GM12875 (cell line): Measurements from ENCODE around the gene LARGE1.

ENCODE experiments used
- H3K4me3 ChIP-seq: one replicate; pipeline ENCODE4 v1.5.1; 2011; ENCODE audit warnings: low read depth, low read length, control low read depth
- TF ChIP-seq, protein P1 (sequence below): IDR thresholded peaks from 2 replicates; pipeline ENCODE4 v1.5.1; 2011; ENCODE audit warnings: low read depth, mild to moderate bottlenecking, control low read depth, inconsistent platforms, low read length, moderate library complexity, borderline replicate concordance; ENCODE audit not compliant: insufficient read depth

LARGE1 gene

DNA sequence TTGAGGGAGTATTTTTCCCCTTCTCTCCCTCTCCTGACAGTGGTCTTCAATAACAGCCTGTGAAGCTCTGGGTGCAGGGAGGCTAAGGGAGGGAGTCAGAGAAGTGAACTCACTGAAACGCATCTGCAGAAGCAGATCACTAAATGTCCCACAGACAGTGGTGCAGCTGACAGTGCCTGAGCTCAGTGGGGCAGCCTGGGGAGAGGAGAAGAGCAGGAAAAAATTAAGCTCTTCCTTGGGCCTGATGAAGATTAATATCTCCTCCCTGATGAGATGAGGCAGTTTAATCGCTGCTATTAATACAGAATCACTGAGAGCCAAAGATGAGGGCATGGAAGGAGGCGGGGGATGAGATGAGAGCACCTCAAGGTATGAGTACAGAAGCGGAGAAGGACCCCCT lies 180.8 kb downstream of the LARGE1 start:
- no peak overlapping the region for H3K4me3 ChIP-seq
- TF ChIP-seq, protein P1, sequence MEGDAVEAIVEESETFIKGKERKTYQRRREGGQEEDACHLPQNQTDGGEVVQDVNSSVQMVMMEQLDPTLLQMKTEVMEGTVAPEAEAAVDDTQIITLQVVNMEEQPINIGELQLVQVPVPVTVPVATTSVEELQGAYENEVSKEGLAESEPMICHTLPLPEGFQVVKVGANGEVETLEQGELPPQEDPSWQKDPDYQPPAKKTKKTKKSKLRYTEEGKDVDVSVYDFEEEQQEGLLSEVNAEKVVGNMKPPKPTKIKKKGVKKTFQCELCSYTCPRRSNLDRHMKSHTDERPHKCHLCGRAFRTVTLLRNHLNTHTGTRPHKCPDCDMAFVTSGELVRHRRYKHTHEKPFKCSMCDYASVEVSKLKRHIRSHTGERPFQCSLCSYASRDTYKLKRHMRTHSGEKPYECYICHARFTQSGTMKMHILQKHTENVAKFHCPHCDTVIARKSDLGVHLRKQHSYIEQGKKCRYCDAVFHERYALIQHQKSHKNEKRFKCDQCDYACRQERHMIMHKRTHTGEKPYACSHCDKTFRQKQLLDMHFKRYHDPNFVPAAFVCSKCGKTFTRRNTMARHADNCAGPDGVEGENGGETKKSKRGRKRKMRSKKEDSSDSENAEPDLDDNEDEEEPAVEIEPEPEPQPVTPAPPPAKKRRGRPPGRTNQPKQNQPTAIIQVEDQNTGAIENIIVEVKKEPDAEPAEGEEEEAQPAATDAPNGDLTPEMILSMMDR = no peak

DNA sequence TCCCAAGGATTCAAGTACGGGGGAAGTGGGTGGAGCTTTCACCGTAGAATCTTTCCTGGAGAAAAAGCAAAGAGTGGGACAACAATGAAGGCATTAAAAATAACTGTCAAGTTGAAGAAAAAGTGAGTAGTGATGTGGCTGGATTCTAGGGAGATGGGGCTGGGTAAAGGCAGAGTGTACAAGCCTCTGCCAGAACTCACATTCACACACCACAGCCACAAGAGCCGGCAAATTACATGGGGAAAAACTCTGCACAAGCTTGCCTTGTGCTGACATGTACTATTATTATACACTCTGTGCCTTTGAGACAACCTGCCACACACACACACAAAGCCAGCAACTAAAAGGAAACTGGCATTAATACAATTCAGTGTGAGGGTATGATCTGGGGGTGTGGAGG lies 182.6 kb downstream of the LARGE1 start:
- TF ChIP-seq, protein P1 = no peak
- no peak overlapping the region for H3K4me3 ChIP-seq

DNA sequence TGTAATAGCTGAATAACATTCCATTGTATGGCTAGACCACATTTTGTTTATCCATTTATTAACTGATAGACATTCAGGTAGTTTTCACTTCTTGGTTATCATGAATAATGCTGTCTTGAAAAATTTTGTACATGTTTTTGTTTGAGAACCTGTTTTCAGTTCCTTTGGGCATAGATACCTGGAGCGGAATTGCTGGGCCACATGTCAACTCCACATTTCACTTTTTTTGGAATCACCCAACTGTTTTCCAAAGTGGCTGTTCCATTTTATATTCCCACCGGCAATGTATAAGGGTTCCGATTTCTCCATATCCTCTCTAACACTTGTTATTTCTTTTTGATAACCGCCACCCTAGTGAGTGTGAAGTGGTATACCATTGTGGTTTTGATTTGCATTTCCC lies 184.3 kb downstream of the LARGE1 start:
- no peak overlapping the region for H3K4me3 ChIP-seq
- TF ChIP-seq, protein P1 = no peak

DNA sequence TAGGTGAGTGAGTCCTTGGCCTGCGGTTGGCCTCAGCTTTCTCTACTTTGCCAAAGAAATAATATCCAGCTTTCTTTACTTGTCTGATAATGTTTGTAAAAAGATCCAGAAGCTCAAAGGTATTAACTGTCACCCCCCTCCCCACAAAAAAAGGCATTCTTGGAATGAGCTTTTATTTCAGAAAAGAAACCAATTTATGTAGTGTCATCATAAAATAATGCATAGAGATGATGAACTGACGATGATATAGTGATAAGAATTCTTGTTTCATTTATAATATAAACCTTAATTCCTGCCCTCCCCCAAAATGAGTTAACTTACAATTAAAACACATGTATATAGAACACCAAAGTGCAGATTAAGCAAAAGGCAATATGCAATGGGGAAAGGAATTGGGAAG lies 191.4 kb downstream of the LARGE1 start:
- TF ChIP-seq, protein P1 = no peak
- H3K4me3 ChIP-seq = no peak overlapping the region

DNA sequence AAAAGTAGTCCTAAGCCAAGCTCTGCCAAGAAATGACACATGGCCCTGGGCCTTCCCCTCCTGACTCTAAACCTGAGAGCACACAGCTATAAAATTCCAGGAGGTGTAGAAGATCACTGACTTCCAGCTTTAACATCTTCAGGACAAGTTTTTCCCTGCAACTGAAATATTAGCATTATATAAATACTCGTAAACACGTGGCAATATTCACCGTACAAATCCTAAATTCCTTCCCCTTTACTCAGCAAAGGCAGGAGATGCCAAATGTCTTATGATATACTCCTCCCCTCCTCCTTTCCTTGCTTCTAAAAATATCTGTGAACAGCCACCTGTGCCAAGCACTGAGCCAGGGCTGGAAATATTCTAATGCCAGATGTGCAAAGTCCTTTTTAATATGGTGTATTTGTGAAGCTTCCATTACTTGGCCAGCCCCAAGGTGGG lies 194.0 kb downstream of the LARGE1 start:
- H3K4me3 ChIP-seq = no peak overlapping the region
- TF ChIP-seq, protein P1 = no peak

DNA sequence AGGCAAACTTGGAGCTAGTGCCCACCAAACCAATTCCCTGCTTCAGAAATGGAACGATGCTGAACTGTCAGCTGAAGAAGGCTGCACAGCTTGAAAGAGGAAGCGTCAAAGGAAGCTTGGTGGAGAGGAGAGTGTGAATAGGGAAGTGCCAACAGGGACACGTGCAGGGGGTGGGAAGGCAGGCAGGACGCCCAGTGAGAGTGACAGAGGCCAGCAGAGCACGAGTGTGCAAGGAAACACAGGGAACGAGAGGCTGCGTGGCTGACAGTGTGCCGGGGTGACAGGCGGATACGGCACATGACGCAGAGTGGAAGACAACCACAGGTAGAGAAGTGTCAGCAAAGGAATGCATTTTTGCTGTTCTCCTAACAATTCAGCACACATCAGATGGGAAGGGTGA lies 196.4 kb downstream of the LARGE1 start:
- TF ChIP-seq, protein P1 = no peak
- no peak overlapping the region for H3K4me3 ChIP-seq

DNA sequence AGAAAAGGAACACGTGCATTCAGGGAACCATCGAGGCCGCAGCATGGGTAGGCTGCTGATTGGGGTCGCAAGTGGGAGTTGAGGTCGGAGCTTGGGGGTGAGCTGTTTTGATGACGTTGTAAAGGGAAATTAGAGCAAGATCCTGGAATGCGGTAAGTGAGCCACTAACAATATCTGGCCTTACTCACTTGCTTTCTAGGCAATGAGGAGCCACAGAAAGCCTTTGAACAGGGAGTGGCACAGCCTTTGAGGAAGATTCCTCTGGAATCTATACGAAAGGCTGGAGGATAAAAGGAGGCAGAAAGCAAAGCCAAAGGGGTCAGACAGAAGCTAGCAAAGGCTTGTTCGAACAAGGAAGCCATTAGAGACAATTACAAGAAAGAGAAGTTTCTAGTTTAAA lies 197.5 kb downstream of the LARGE1 start:
- TF ChIP-seq, protein P1 = no peak
- no peak overlapping the region for H3K4me3 ChIP-seq
